Thyroid gland (tissue), 4 donors: ENCODE measurements around the gene CHRNG. TPM values are rescaled to one million over a fixed set of nuclear protein-coding genes. Genes with fewer than 3 reads are reported as not detected.

Experiments
- DNase-seq, 2 donors: peaks; one replicate each; pipeline ENCODE4 v3.0.0-alpha.2; 2019
- H3K27ac ChIP-seq, 3 donors: fragments of 200-600 bp; sonication (generic); 1 replicate in 2 of 3; 2 replicates in 1 of 3; pipeline ENCODE4 v1.5.1; 2016 to 2019; ENCODE audit warnings: mild to moderate bottlenecking in 1 of 3, moderate library complexity in 1 of 3
- H3K27me3 ChIP-seq: fragments of 200-600 bp; sonication (generic); one replicate; pipeline ENCODE4 v1.5.1; 2019
- H3K36me3 ChIP-seq, 2 donors: fragments of 200-600 bp; sonication (generic); one replicate each; pipeline ENCODE4 v1.5.1; 2016 to 2019
- H3K4me1 ChIP-seq, 2 donors: fragments of 200-600 bp; sonication (generic); one replicate each; pipeline ENCODE4 v1.5.1; 2017 to 2019
- H3K4me3 ChIP-seq, 3 donors: fragments of 200-600 bp; sonication (generic); replicated peaks in 1 of 3; 1 replicate in 2 of 3; 2 replicates in 1 of 3; pipeline ENCODE4 v1.5.1; 2016; ENCODE audit warnings: mild to moderate bottlenecking in 1 of 3
- H3K9me3 ChIP-seq: fragments of 200-600 bp; sonication (generic); one replicate; pipeline ENCODE4 v1.5.1; 2017
- POLR2A ChIP-seq, 2 donors: fragments of 450-650 bp; IDR thresholded peaks; one replicate each; pipeline ENCODE4 v1.6.1; 2017; ENCODE audit warnings: antibody characterized with exemption in 2 of 2, mild to moderate bottlenecking in 2 of 2, moderate library complexity in 1 of 2
- WGBS, 2 donors: methylation state at CpG; one replicate each; pipeline ENCODE4 v1.1.5; 2017; 5-methylcytosine and 5-hydroxymethylcytosine counted together
- intact Hi-C: fragments of 100-400 bp; cut with DNase I; formaldehyde crosslinking; loops from one replicate; pipeline ENCODE4 v1.15.1; 2023
- total RNA-seq, 4 donors: library from RNA; depleted of rRNA; stranded (reverse); fragments of >200 nt; gene quantifications; one replicate each; pipeline ENCODE4 v1.2.3, GENCODE V29; 2016
- TF ChIP-seq, protein P1 (sequence below), 6 experiments: fragments of 200-600 bp in 3 of 6; fragments of 450-650 bp in 3 of 6; sonication (generic) in 3 of 6; IDR thresholded peaks; one replicate each; pipeline ENCODE4 v1.5.1; 2016 to 2019; ENCODE audit warnings: antibody characterized with exemption in 6 of 6, mild to moderate bottlenecking in 2 of 6, inconsistent platforms in 1 of 6, moderate library complexity in 1 of 6

Gene CHRNG
- total RNA-seq, 4 donors from 2014 or later, result not detected

DNA sequence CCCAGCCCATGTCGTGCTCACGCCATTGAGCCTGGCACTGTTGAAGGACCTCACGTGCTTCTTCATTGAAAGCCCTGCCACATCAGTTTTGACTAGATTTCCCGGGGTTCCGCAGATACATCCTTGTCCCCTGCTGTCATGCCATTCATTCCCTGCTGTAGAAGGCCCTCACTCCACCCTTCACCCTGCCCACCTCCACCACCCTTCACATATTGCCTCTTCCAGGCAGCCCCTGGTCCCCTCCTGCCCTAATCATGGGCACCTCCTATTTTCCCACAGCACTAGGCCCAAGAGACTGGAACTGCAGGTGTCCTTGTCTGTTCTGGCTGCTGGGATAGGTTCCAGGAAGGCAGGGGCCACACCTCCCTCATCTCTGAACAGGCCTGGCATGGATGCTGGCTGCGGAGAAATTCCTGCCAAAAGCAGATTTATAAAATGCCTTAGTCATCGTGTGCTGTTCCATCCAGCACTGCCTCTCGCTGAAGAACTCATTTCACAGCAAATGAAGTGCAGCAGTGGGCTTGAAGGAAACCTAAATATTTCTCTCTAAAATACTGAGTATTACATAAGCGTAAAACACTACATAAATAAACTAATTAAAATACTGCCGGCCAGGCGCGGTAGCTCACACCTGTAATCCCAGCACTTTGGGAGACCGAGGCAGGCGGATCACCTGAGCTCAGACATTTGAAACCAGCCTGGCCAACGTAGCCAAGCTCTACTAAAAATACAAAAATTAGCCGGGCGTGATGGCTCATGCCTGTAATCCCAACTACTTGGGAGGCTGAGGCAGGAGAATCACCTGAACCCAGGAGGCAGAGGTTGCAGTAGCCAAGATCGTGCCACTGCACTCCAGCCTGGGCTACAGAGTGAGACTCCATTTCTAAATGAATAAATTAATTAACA is 49.4 kb downstream of the CHRNG start:
- H3K27me3 ChIP-seq, result no peaks in the 10 kb centered on the region
- peak; percentile 93 to 94 for DNase-seq
- intact Hi-C loops, result no loop called here
- peaks cover 5 to 22% of the 10 kb centered on the region in 2 donors for H3K4me1 ChIP-seq
- no peak overlapping the region for H3K4me3 ChIP-seq
- WGBS, 2 donors, result 57 to 59% methylated on average over 18 of the region's 18 CpGs
- H3K27ac ChIP-seq, result peak overlapping the region; percentile 76 to 88 (median 82)
- H3K36me3 ChIP-seq, result no peaks in the 10 kb centered on the region
- no peaks in the 10 kb centered on the region for H3K9me3 ChIP-seq
- TF ChIP-seq, protein P1, sequence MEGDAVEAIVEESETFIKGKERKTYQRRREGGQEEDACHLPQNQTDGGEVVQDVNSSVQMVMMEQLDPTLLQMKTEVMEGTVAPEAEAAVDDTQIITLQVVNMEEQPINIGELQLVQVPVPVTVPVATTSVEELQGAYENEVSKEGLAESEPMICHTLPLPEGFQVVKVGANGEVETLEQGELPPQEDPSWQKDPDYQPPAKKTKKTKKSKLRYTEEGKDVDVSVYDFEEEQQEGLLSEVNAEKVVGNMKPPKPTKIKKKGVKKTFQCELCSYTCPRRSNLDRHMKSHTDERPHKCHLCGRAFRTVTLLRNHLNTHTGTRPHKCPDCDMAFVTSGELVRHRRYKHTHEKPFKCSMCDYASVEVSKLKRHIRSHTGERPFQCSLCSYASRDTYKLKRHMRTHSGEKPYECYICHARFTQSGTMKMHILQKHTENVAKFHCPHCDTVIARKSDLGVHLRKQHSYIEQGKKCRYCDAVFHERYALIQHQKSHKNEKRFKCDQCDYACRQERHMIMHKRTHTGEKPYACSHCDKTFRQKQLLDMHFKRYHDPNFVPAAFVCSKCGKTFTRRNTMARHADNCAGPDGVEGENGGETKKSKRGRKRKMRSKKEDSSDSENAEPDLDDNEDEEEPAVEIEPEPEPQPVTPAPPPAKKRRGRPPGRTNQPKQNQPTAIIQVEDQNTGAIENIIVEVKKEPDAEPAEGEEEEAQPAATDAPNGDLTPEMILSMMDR (IDR thresholded peaks at IDR 0.05), result no peak
- TF ChIP-seq POLR2A (IDR thresholded peaks at IDR 0.05), result peak in 1 of 2 donors; percentile 43

DNA sequence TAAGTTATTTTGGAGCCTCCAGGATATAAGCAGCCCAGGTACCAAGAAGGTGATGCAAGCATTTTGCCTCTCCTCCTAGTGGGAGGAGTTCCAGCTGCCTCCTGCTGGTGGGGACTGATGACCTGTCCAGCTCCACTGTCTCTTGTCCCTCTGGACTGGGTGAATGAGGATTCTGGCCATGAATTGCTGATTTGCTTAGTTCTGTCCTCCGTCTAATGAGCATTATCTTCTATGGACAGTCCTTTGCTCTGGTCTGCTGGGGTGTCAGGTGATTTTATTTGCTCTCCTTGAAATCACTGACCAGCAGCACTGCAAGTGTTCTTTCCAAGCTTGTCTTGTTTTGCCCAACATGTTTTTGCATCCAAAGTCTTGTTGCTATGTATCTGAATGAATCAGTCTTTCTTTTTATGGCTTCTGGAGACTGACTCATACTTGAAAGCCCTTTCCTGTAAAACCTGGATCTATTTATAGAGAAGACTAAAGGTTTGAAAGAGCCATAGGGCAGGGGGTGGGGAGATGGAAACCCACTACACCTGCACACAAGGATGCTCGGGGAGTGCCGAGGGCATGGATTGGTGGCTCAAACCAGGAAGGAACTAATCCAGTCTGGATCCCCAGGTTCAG is 53.4 kb downstream of the CHRNG start:
- Histone ChIP-seq H3K4me1 (peaks cover 5 to 22% of the 10 kb centered on the region in 2 donors), H3K9me3 (no peaks in the 10 kb centered on the region), H3K4me3 (no peak overlapping the region), H3K27ac (no peak overlapping the region), H3K27me3 (no peaks in the 10 kb centered on the region), H3K36me3 (no peaks in the 10 kb centered on the region)
- 82 to 94% methylated on average over 3 of the region's 3 CpGs for WGBS, 2 donors
- TF ChIP-seq POLR2A (IDR thresholded peaks at IDR 0.05), result no peak
- intact Hi-C loops, result no loop called here
- no peak for DNase-seq

DNA sequence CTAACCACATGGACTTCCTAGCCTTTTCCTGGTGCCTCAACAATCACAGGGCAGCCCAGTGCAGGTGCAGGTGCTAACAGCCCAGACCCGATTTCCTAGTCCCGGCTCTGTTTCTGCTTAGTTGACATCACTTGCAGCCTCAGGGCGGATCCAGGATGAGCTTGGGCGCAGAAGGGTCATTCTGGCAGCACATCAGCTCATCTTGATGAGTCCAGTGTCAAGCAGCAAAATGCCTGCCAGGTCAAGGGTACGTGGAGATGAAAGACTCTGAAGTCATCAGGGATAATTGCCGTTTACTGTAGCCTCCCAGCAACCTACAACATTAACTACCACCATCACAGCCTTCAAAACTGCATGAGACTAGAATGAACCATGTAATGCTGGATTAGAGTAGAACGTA is 54.5 kb downstream of the CHRNG start:
- intact Hi-C loops, result no loop called here
- no peak overlapping the region for H3K27ac ChIP-seq

More for the DNA sequence above, 54.5 kb downstream of the CHRNG start:
- Histone ChIP-seq H3K4me3 (no peak overlapping the region), H3K4me1 (peaks cover 0 to 11% of the 10 kb centered on the region in 2 donors), H3K27me3 (no peaks in the 10 kb centered on the region), H3K9me3 (no peaks in the 10 kb centered on the region), H3K36me3 (no peaks in the 10 kb centered on the region)
- WGBS, 2 donors, result 80 to 88% methylated on average over 6 to 7 of the region's 7 CpGs
- no peak for DNase-seq
- no peak for TF ChIP-seq POLR2A (IDR thresholded peaks at IDR 0.05)
- TF ChIP-seq, protein P1 (IDR thresholded peaks at IDR 0.05), result no peak

Other genes with a start within 250 kb of the CHRNG start
- not detected for gene ALPP, start 160.9 kb upstream of the CHRNG start, total RNA-seq
- not detected for gene ALPG, start 132.8 kb upstream of the CHRNG start, total RNA-seq
- gene ALPI, start 83.5 kb upstream of the CHRNG start, total RNA-seq, result not detected
- 1 to 10 TPM in 2 of 4 donors, under 1 TPM in 2; 0.11 to 1.5 (median 1.2) TPM for gene ECEL1, start 51.9 kb upstream of the CHRNG start, total RNA-seq
- gene PRSS56, start 19.3 kb upstream of the CHRNG start, total RNA-seq, result not detected
- gene CHRND, start 13.5 kb upstream of the CHRNG start, total RNA-seq, result not detected
- gene TIGD1, start 10.9 kb downstream of the CHRNG start, total RNA-seq, result 10 to 100 TPM in 1 of 4 donors, 1 to 10 TPM in 3; 6.7 to 11.6 (median 6.9) TPM
- 10 to 100 TPM; 50.7 to 59.6 (median 54.4) TPM for gene EIF4E2, start 11.0 kb downstream of the CHRNG start, total RNA-seq
- gene EFHD1, start 93.9 kb downstream of the CHRNG start, total RNA-seq, result 10 to 100 TPM in 3 of 4 donors, 1 to 10 TPM in 1; 6.9 to 17.5 (median 14.8) TPM
- gene GIGYF2, start 157.6 kb downstream of the CHRNG start, total RNA-seq, result 100 to 1,000 TPM in 2 of 4 donors, 10 to 100 TPM in 2; 88.7 to 138 (median 101) TPM
- 1 to 10 TPM in 2 of 4 donors, under 1 TPM in 2; 0.81 to 5.5 (median 2.6) TPM for gene KCNJ13, start 236.9 kb downstream of the CHRNG start, total RNA-seq